Neural cell (in vitro differentiated cells): ENCODE data around the gene NES. TPM values are rescaled to one million over a fixed set of nuclear protein-coding genes. Genes with fewer than 3 reads are reported as not detected.

ENCODE experiments used
- H2AFZ ChIP-seq: fragments of 200-600, 300-800 bp; sonication (generic), shearing (Covaris generic); 2 replicates; pipeline ENCODE4 v1.6.0; 2014; ENCODE audit warnings: low read depth, mild to moderate bottlenecking, antibody characterized with exemption, low read length, moderate library complexity
- H3F3A ChIP-seq: fragments of 200-600 bp; shearing (Covaris generic); 2 replicates; pipeline ENCODE4 v1.6.1; 2016; ENCODE audit warnings: mild to moderate bottlenecking, moderate library complexity, mixed read lengths, antibody characterized with exemption, low read length; ENCODE audit not compliant: insufficient read depth, poor library complexity, severe bottlenecking
- H3K27ac ChIP-seq: fragments of 200-600, 300-800 bp; sonication (generic), shearing (Covaris generic); 2 replicates; pipeline ENCODE4 v1.5.1; 2014; ENCODE audit warnings: mild to moderate bottlenecking, low read length, moderate library complexity
- H3K27me3 ChIP-seq: fragments of 300-800, 200-600 bp; sonication (generic), shearing (Covaris generic); 2 replicates; pipeline ENCODE4 v1.6.0; 2014; ENCODE audit warnings: mild to moderate bottlenecking, low read depth, low read length, moderate library complexity; ENCODE audit not compliant: insufficient read depth
- H3K36me3 ChIP-seq: fragments of 300-800, 200-600 bp; sonication (generic), shearing (Covaris generic); 2 replicates; pipeline ENCODE4 v1.5.1; 2014; ENCODE audit warnings: mild to moderate bottlenecking, antibody characterized with exemption, low read length, moderate library complexity; ENCODE audit not compliant: insufficient read depth
- H3K4me2 ChIP-seq: fragments of 300-800, 200-600 bp; sonication (generic), shearing (Covaris generic); 2 replicates; pipeline ENCODE4 v1.6.0; 2014; ENCODE audit warnings: mild to moderate bottlenecking, low read length
- H3K4me3 ChIP-seq: fragments of 300-800, 200-600 bp; sonication (generic), shearing (Covaris generic); 2 replicates; pipeline ENCODE4 v1.5.1; 2014; ENCODE audit warnings: mild to moderate bottlenecking, low read length, moderate library complexity
- H3K79me2 ChIP-seq: fragments of 200-600 bp; shearing (Covaris generic); replicated peaks from 2 replicates; pipeline ENCODE4 v1.6.0; 2014; ENCODE audit warnings: mild to moderate bottlenecking, low read length, moderate library complexity; ENCODE audit not compliant: insufficient read depth
- H3K9ac ChIP-seq: fragments of 300-800, 200-600 bp; sonication (generic), shearing (Covaris generic); 2 replicates; pipeline ENCODE4 v1.6.1; 2016; ENCODE audit warnings: mild to moderate bottlenecking, low read length, mixed read lengths
- H3K9me2 ChIP-seq: fragments of 200-600 bp; shearing (Covaris generic); 2 replicates; pipeline ENCODE4 v1.6.1; 2016; ENCODE audit warnings: mild to moderate bottlenecking, low read length, mixed read lengths; ENCODE audit not compliant: insufficient read depth
- H3K9me3 ChIP-seq: fragments of 200-600, 300-800 bp; sonication (generic), shearing (Covaris generic); 2 replicates; pipeline ENCODE4 v1.6.1; 2016; ENCODE audit warnings: mild to moderate bottlenecking, mixed run types, low read length, moderate library complexity, mixed read lengths
- H4K20me1 ChIP-seq: fragments of 200-600 bp; shearing (Covaris generic); 2 replicates; pipeline ENCODE4 v1.6.1; 2016; ENCODE audit warnings: mild to moderate bottlenecking, mixed run types; ENCODE audit not compliant: insufficient read depth
- CTCF ChIP-seq: fragments of 450-650 bp; IDR thresholded peaks from 2 replicates; pipeline ENCODE4 v1.5.1; 2014; ENCODE audit warnings: antibody characterized with exemption, mild to moderate bottlenecking, moderate library complexity; ENCODE audit not compliant: poor library complexity, severe bottlenecking
- EP300 ChIP-seq: fragments of 450-650 bp; conservative IDR thresholded peaks from 2 replicates; pipeline ENCODE4 v1.6.1; 2014; ENCODE audit warnings: antibody characterized with exemption, mild to moderate bottlenecking, moderate library complexity; ENCODE audit not compliant: poor library complexity, severe bottlenecking
- EZH2 ChIP-seq: fragments of 200-600, 300-800 bp; shearing (Covaris generic), sonication (generic); IDR thresholded peaks from 2 replicates; pipeline ENCODE4 v1.6.1; 2014; ENCODE audit warnings: antibody characterized with exemption, low read length, borderline replicate concordance, mild to moderate bottlenecking; ENCODE audit not compliant: insufficient read depth, poor library complexity, severe bottlenecking
- MXI1 ChIP-seq: fragments of 450-650 bp; conservative IDR thresholded peaks from 2 replicates; pipeline ENCODE4 v1.6.1; 2014; ENCODE audit warnings: antibody characterized with exemption, mild to moderate bottlenecking; ENCODE audit not compliant: poor library complexity, severe bottlenecking
- POLR2AphosphoS5 ChIP-seq: IDR thresholded peaks from 2 replicates; pipeline ENCODE4 v1.6.1; 2012
- RAD21 ChIP-seq: fragments of 450-650 bp; conservative IDR thresholded peaks from 2 replicates; pipeline ENCODE4 v1.6.1; 2014; ENCODE audit warnings: antibody characterized with exemption, mild to moderate bottlenecking, moderate library complexity
- REST ChIP-seq: IDR thresholded peaks from 2 replicates; pipeline ENCODE4 v1.6.1; 2012; ENCODE audit warnings: borderline replicate concordance
- SMC3 ChIP-seq: fragments of 450-650 bp; conservative IDR thresholded peaks from 2 replicates; pipeline ENCODE4 v1.6.1; 2014; ENCODE audit warnings: antibody characterized with exemption, mild to moderate bottlenecking, moderate library complexity; ENCODE audit not compliant: poor library complexity
- TAF1 ChIP-seq: IDR thresholded peaks from 2 replicates; pipeline ENCODE4 v1.6.1; 2012; ENCODE audit warnings: low read depth
- polyA plus RNA-seq: library from polyadenylated mRNA; depleted of rRNA; stranded (reverse); fragments of >200 nt; gene quantifications from 2 replicates; pipeline ENCODE4 v1.2.3, GENCODE V29; 2014

Gene NES
- polyA plus RNA-seq, 1 donor from 2014 or later = 9.9 TPM

GRCh38 chr1:156725683-156726280 lies 48.6 kb upstream of the NES start:
- H3F3A ChIP-seq = no peaks in the 10 kb centered on the region
- no peak for TF ChIP-seq EP300
- no peak for TF ChIP-seq TAF1
- TF ChIP-seq REST = no peak
- peak; percentile 96 for TF ChIP-seq CTCF
- peak; percentile 96 for TF ChIP-seq SMC3
- peak; percentile 40 for TF ChIP-seq MXI1
- no peak for TF ChIP-seq POLR2AphosphoS5
- peak; percentile 91 for TF ChIP-seq RAD21
- TF ChIP-seq EZH2 = no peak
- peaks cover 39% of the 10 kb centered on the region for H3K79me2 ChIP-seq
- peak overlapping the region; percentile 49 for H3K9ac ChIP-seq
- no peak overlapping the region for H3K27ac ChIP-seq
- H3K9me3 ChIP-seq = no peaks in the 10 kb centered on the region
- H3K9me2 ChIP-seq = no peaks in the 10 kb centered on the region
- H3K36me3 ChIP-seq = peaks cover 9% of the 10 kb centered on the region
- H3K4me3 ChIP-seq = peak overlapping the region; percentile 91
- peak overlapping the region; percentile 98 for H3K4me2 ChIP-seq
- peaks cover 8% of the 10 kb centered on the region for H4K20me1 ChIP-seq
- no peaks in the 10 kb centered on the region for H3K27me3 ChIP-seq
- no peak overlapping the region for H2AFZ ChIP-seq

- Histone ChIP-seq H4K20me1 (peaks cover 7% of the 10 kb centered on the region), H3K79me2 (peaks cover 23% of the 10 kb centered on the region)
These were observed 44.3 kb upstream of the NES start for GRCh38 chr1:156721535-156721934.

More at GRCh38 chr1:156721535-156721934, 44.3 kb upstream of the NES start:
- Histone ChIP-seq H3F3A (no peaks in the 10 kb centered on the region), H3K4me3 (no peak overlapping the region), H3K4me2 (no peak overlapping the region), H3K27me3 (no peaks in the 10 kb centered on the region), H2AFZ (no peak overlapping the region), H3K36me3 (peaks cover 9% of the 10 kb centered on the region), H3K9me3 (no peaks in the 10 kb centered on the region), H3K27ac (no peak overlapping the region), H3K9ac (no peak overlapping the region), H3K9me2 (no peaks in the 10 kb centered on the region)
- TF ChIP-seq SMC3 (no peak), RAD21 (no peak), EZH2 (no peak), EP300 (no peak), CTCF (no peak), MXI1 (no peak), REST (no peak), TAF1 (no peak), POLR2AphosphoS5 (no peak)
